Activated CD4-positive, alpha-beta T cell treated with anti-CD3 and anti-CD28 coated beads for 24 hours (primary cell): Measurements from ENCODE around the gene EML3.
A peak's percentile ranks its signal among the peaks of the same experiment; 100 is the strongest.
"Not testable (repeated sequence)": the region's sequence is repeated elsewhere in the genome, so short reads cannot be mapped to it uniquely, and the experiment has no call there.

Experiments
- DNase-seq, 2 donors: peaks; one replicate each; pipeline ENCODE4 v3.0.0-alpha.2; 2020; ENCODE audit warnings: low read depth in 2 of 2

The EML3 gene

DNA sequence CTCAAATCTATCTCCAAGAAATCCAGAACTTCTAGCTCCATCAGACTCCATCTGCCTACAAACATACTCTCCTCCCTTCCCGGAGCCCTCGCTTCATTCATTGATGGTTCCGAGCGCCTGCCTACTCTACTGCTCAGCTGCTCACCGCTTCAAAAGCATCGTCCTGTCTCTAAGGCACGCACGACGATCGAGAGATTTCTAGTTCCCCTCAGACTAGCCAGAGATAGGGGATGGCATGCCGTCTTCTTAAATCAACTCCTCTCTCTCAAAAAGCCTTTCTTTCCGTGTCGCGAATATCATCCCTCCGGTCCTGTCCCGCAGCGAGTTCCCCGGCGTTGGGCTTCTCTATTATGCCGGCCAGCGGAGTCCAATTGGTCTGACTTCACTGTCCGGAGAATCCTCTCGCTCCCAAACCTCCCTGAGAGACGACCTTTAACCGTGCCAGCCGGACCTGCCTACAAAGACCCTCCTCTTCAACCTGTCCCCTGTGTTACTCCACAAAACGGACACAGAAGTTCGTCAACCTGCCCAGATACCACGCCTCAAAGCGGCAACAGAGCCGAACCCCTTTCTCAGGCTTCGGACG lies 39.5 kb downstream of the EML3 start:
- DNase-seq: no peak

DNA sequence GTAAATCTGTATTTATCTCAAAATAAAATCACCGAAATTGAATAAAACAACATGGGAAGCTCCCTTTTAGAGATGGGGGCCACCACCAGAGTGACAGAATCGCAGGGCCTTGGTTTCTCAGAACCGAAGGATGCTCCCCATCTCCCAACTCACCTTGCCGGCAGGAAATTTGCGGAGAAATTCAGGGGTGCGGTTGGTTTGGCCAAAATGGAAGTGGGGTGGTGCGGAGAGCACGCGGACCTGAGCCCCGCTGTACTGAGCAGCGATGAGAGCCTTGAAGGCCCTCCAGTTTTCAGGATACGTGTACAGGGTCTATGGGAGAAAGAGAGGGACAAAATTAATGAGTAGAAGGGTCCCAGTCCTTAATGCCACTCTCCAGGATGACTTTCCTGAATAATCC lies 40.1 kb downstream of the EML3 start:
- no peak for DNase-seq

DNA sequence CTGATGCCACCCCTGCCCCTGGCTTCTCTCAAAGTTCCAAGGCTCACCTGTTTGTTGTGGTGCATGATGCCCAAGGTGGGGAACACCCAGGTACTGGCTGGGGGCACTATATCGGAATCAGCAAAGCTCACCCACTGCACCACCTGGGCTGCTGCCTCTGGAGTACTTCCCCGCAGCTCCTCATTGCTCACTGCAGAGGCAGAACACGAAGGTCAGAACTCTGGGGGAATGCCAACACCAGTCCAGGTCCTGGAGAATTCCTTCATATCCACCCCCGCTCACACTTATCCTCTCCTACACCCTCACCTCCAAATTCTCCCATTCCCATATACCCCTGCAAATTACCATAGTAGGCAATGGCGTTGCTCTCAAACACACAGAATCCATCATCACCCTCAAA lies 41.1 kb downstream of the EML3 start:
- not testable (repeated sequence) for DNase-seq

DNA sequence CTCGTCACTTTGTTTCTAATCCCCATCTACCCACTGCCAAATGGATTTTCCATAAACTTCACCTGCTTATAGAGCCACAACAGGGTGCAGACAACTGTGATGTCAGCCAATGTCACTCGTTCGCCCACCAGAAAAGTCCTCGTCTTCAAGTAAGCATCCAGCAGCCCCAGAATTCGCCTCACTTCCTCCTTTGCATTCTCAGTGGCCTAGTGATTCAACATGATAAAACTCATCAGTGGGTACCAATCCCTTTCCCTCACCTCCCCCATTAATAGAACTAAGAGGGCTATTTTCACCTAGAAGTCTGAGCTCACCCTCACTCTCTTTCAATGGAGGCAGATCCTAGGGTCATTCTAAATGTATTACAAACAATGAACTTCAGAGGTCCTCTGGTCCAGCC lies 41.7 kb downstream of the EML3 start:
- not testable (repeated sequence) for DNase-seq

DNA sequence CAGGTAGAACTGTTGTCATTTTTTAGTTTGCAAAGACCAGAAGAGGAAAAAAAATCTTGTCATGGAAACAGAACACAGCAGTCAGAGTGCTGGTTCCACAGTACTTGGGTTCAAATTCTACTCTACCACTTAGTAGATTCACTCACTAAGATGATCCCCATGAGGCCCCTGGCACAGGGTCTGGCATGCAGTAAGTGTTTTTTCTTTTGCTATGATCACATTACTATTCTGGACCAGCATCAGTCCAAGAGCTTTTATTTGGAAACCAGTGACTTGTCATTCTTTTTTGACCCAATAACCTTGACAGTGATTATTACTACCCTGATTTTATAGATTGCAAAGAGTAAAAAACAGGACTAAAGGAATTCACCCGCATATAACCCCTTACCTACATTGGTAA lies 43.0 kb downstream of the EML3 start:
- DNase-seq: no peak

DNA sequence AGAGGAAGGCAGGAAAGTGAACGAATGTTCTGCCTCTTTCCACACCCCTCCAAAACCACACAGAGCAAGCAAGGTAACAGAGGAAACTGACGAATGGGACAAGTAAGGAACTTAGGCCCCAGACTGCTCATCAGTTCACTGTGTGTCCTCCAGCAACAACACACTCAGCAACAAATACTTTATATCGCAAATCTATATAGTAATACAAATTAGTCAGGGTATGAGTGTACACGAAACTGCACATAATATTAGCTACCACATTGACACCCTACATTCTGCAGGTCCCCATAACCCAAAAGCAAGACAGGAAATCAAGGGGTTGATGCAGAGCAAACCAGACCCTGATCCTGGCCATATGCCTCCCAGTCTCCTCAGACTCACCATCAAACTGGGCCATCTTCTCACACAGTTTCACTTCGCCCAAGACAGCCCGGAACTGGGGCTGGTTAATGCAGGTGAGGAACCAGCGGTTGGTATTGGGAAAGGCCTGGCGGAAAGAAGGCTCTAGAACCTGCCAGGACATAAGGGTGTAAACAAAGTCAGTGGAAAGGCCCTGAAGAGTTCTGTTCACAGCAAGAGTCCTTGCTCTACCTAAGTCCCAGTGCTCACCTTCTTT lies 45.4 kb downstream of the EML3 start:
- no peak for DNase-seq

DNA sequence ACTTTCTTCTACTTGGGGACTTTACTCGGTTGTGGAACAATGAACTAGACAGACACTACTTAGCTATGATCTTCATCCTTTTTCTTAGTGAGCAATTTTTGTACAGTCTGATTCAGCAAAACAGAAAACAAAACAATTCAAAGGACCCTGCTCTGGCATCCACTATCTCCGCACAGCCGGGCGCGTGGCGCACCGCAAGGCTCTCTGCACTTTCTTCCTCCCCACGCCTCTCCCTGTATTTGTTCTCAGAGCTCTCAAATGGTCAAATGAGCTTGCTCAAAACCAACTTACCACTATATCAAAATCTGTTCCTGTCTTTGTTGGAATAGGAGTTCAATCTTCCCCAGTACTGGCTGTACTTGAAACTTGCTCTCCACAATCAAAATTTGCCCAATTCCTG lies 46.3 kb downstream of the EML3 start:
- no peak for DNase-seq

DNA sequence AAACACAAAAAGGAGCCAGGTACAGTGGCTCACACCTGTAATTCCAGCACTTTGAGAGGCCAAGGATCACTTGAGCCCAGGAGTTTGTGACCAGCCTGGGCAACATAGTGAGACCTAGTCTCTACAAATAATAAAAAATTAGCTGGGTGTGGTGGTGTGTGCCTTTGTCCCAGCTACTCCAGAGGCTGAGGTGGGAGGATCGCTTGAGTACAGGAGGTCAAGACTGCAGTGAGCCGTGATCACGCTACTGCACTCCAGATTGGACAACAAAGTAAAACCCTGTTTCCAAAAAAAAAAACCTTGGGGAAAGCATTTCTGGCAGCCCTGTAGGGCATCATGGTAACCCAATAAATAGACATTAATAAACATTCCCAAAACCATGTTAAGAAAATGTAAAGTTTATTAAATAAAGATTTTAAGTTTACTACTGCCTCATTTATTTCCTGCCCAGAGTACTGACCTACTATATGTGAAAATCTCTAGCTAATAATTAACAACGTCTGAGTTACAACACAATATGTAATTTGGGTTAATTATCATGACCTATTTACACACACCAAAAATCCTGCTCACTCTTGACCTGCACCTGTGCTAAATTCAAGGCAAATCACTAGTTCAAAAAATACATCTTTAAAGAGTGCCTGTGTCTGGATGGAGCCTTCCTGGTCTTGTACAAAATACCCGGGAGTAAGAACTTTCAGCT lies 47.3 kb downstream of the EML3 start:
- no peak for DNase-seq

DNA sequence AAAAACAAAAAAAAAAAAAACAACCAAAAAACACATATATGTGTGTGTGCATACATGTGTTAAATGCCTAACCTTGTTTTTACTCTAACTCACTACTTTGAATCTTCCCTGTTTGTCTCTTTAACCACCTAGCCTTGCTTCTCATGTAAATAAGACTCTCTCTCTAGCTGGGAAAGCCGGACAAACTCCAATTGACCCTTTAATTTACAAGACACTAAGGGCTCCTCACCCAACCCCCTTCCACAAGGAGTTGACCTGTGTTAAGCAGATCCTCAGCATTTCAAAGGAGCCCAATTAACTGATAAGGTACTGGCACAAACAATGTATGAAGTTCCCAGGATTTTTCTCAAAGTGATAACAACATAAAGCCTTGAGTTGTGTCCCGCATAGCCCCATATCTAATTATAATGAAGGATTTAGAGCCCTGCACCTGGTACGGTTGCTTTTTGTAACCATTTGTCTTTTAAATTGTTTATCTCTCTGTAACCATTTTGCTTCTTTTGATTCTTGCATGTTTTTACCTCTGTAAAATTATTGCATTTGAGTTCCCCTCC lies 50.8 kb downstream of the EML3 start:
- not testable (repeated sequence) for DNase-seq

DNA sequence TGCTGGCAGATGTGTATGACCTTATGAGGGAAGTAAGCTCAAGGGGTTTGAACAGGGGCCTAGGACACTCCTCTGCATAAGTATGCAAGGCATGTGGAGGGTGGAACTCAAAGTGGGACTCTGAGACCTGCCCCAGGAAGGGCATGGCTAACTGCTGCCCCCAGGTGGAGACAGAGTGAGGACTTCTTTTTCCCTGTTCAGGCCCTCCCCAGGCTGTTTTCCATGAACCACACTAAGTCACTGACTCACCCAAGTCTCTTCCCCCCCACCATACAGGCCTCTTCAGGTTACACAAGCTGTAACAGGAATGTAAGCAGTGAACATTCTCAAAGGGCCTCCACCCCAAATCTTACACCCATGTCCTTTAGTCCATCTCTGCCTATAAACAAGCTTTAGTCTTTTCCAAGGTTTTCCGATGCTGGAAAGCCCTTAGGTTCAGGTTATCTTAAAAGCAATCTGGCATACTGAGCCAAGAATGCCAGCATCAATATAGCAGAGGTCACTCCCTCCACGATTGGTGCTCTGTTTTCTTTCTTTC lies 51.9 kb downstream of the EML3 start:
- no peak for DNase-seq

DNA sequence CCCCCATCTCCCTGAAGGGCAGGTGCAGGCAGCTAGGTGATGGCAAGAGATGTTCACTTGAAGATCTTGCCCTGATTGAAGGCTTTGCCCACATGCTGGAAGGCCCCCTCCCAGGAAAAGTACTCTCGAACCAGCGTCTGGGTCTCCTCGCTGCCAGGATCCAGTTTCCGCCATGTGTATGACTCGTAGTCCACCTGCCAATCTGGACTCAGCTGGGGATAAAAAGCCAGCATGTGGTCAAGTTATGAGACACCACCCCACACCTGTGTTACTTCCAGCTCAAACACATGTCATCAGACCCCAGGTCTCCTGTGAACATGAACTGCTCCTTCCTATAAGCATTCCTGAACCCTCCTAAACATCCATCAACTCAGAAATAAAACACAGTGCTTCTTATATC lies 52.9 kb downstream of the EML3 start:
- DNase-seq: not testable (repeated sequence)

DNA sequence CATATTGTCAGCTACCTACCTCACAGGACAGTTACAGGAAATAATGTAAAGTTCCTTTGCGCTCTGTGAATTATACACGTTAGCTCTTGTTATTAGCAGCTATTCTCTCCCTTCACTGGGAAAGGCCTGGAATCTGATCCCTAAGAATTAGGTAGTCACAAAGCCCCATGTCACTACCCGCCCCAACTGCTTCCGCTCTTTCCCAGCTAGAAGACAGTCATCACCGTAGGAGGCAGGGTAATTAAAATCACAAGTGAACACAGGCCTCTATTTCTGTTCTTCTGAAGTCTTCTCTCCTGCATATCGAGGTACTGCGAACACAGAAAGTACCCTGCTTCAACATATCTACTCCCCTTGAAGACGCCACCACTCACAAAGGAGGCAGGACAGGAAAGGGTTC lies 53.4 kb downstream of the EML3 start:
- no peak for DNase-seq

DNA sequence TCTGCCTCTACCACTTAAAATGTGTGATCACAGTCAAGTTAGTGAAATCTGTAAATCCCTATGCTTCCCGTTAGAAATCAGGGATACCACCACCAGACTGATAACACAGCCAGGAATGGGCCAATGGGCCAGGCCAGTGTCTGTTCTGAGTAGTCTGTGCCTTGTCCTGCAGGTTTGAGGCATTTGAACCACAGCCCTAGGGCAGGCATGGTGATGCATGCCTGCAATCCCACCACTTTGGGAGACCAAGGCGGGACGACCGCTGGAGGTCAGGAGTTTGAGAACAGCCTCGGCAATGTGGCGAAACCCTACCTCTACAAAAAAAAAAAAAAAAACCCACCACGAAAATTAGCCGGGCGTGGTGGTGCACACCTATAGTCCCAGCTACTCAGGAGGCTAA lies 53.9 kb downstream of the EML3 start:
- no peak for DNase-seq

DNA sequence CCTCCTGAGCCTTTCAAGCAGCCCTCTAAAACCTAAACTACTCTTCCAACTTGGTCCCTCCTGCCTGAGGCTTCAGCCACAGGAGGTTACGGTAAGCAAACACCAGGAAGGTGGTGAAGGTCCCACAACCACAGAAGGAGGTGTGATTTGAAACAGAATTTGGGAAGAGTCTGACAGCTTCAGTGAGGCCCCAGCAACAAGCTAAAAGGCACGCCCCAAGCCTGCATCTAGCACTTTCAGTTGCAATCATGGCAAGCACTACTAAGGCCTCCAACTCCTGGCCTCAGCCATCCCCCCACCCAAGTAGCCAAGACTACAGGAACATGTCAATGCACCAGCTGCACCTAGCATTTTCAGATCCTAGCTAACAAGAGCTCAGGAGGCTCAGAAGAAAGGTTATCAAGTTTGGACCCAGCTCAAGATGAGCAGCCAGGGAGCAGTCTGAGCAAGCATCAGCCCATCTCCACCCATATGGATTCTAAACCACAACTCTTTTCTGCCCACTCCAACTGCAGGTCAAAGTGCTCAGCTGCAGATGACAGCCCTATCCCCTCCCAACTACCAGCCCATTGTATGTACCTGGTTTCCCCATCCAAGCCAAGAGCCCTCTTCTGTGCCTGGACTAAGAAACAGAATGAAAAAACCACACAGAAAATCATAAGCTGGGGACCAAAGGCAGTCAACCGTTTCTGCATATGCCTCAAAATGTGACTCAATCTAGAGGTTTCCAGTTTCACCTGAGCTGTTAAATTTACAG lies 55.5 kb downstream of the EML3 start:
- DNase-seq: no peak

DNA sequence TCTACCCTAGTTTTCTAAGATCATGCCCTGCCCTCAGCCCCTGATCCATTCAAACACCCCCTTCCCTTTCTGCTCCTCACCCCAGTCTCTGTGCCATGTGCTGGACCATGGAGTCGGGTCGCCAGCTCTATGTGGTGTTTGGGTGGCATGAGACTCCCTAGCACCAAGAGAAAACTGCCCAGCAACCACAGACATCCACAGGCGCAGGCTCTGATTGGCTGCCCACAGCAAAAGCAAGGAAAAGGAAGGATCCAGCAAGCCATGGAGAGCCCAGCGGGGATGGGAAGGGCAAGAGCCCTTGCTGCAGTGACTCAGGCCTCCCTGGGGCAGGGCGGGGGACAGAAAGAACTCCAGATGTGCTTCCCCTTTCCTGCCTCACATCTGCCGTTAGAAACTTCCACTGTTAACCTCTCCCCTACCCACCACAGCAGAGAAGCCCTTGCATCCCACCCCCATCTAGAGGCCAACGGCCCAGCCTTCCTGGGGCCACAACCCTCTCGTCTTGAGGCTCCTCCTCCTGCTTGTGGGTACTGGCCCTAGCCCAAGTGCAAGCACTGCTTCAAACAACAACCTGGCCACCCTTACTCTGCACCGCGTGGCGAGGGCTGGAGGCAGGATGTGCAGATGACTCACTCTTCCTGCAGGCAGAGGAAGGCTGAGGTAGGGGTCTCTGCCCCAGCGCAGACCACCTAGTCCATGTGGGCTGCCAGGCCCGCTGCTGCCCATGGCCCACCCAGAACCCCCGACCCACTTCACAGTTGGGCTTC lies 56.3 kb downstream of the EML3 start:
- DNase-seq: peak in 1 of 2 donors; percentile 62

DNA sequence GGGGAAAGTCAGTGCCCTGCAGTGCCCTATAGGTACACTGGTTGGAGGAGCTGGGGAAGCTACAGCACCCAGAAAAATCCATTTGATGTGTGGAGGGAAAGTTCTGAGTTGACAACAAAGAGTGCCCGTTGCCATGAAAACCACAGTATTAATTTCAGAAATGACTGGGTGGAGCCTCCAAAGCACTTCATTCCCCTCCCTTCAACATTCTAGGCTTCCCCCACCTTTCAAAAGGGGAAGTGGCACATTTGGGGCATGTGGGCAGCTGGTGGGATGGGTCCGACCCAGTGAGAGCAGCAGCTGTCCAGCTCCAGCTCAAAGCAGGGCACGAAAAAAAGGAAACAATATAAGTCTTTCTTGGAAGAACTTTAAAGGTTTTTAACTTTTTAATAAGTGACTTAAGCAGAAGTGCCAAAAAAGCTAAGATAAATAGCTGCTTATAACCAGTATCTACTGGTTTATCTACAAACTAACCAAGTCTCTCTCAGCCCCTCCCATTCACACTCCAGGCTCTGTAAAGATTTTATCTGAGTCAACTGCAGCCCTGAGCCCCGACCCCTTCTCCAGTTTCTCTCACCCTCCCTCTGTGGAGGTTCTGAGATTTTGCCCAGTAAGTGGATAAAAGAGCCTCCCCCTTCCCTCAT lies 57.0 kb downstream of the EML3 start:
- DNase-seq: no peak

DNA sequence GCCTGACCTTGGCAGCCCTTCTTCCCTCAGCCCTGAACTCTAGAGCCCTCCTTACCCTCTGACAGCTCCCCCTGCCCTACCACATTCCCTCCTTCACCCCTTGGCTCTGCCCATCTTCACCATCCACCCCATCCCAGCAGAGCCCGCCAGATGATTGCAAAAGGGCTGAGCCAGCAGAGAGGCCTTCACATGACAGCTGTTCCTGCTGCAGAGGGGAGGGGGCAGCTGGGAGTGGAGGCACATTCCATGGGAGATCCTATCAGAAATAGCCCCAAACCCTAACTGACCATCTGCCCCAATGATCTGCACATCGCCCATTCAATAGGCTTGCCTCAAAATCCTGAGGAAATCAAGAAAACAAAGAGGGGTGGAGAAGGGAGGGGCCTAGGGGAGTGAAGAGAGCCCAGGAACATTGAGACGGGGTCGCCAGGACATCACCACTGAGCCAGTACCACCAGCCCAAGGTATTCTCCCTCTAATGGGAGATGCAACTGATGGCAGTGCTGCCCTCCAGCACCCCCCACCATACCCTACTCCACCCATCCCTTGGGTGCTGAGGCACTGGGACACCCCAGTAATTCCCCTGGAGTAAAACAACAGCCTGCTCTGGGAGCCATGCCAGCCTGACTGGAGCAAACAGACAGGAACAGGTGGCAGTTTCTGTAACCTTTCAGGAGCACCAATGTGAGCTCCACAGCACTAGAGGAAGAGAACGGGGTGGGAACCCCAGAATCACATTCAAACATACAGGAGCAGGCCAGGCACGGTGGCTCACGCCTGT lies 58.0 kb downstream of the EML3 start:
- no peak for DNase-seq

DNA sequence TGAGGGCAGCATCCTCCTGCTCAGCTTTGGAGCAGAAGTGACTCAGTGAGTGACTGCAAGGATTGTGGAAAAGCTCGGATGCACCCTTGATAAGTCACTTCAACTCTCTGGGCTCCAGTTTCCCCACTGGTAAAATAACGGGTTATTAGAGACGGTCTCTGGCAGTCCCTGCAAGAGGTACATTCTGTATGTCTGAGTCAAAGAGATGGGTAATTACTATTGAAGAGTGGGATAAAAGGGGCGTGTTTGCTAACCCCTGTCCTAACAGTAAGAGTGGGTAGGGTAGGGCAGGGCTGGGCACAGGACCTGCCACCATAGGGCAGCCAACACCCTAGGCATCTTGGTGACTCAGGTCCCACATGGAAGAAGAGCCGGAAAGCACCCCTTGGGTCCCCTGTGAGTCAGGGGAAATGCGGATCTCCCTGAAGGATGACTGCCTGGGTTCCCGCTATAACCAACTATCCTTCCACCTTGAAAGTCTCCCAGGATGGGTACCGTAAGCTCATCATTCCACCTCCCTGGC lies 58.7 kb downstream of the EML3 start:
- no peak for DNase-seq

DNA sequence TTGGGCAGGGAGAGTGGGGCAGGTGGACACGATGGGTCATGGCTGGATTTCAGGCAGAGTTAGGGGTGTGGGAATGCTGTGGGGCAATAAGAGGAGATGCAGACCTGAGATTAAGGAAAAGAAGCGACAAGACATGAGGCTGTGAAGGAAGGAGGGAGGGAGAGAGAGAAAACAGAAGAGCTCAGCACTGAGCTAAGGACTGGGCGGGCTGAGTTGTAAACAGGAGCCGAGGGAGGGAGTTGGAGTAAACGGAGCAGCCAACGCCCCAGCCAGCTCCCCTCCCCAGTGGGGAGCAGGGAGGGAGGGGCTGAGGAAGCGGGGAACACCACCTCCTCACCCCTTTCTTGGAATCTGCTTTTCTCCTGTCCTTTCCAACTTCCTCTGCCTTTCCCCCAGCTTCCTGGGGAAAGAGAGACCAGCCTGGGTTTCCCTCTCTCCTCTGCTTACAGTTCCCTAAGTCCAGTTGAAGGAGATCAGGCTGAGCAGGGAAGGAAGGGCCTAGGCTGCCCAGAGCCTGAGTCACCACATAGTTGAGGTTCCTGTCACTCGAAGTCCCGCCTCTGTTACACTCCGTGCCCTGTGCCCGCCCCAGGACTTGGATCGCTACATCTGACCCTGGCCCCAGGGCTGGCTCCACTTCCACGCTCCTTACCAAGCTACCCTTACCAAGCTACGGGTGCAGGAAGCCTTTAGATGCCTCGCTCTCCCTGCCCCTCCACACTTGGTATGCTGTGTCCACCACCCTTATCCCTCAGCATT lies 59.3 kb downstream of the EML3 start:
- DNase-seq: no peak
